ENCODE measurements around the gene TEDC1. TPM values are rescaled to one million over a fixed set of nuclear protein-coding genes. Genes with fewer than 3 reads are reported as not detected.

Gene TEDC1
- total RNA-seq, 1 experiment from 2014 or later = 17.9 TPM

DNA sequence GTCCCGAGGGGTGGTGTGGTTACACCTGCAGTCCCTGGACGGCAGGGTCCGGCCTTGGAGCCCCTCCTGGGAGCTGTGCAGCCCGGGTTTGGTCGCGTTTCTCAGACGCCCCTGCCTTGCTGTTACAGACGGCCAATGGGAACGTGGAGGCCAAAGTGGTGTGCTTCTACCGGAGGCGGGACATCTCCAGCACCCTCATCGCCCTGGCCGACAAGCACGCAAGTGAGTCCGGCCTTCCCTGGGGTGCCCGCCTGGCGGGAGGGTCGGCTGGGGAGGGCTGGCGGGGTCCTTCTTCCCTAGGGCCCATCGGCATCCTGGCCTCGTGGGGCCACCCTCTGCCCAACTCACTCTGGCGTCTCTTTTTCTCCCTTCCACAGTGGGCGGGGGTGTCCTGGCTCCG, 45.8 kb upstream of the TEDC1 start:
- H3K27me3 Mint-ChIP-seq (ENCODE audit: low read depth) = no peaks in the 10 kb centered on the region
- no peaks in the 10 kb centered on the region for H3K4me1 Mint-ChIP-seq
- H3K4me3 Mint-ChIP-seq = no peak overlapping the region
- ATAC-seq = no peak
- no peak for DNase-seq (ENCODE audit: low spot score)
- TF ChIP-seq NFATC4 (CRISPR knock-in tag; IDR thresholded peaks at IDR 0.05) (no peak), ZNF138 (CRISPR knock-in tag; conservative IDR thresholded peaks at IDR 0.05) (no peak), PRRX2 (CRISPR knock-in tag; IDR thresholded peaks at IDR 0.05) (no peak), ZNF416 (CRISPR knock-in tag; IDR thresholded peaks at IDR 0.05) (no peak), ZNF281 (CRISPR knock-in tag; IDR thresholded peaks at IDR 0.05) (no peak), CBFB (CRISPR knock-in tag; IDR thresholded peaks at IDR 0.05; ENCODE audit: low read depth) (no peak), ELF4 (CRISPR knock-in tag; IDR thresholded peaks at IDR 0.05; ENCODE audit: low read depth) (no peak), OVOL2 (CRISPR knock-in tag; IDR thresholded peaks at IDR 0.05; ENCODE audit: borderline replicate concordance) (no peak), MYBL2 (CRISPR knock-in tag; IDR thresholded peaks at IDR 0.05) (no peak), ATF1 (CRISPR knock-in tag; IDR thresholded peaks at IDR 0.05) (no peak), SMAD3 (CRISPR knock-in tag; IDR thresholded peaks at IDR 0.05; ENCODE audit: borderline replicate concordance) (no peak), HMGA2 (CRISPR knock-in tag; IDR thresholded peaks at IDR 0.05) (no peak)
- TF ChIP-seq, protein P1, sequence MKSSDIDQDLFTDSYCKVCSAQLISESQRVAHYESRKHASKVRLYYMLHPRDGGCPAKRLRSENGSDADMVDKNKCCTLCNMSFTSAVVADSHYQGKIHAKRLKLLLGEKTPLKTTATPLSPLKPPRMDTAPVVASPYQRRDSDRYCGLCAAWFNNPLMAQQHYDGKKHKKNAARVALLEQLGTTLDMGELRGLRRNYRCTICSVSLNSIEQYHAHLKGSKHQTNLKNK (CRISPR knock-in tag; IDR thresholded peaks at IDR 0.05) = no peak
- TF ChIP-seq, protein P2, sequence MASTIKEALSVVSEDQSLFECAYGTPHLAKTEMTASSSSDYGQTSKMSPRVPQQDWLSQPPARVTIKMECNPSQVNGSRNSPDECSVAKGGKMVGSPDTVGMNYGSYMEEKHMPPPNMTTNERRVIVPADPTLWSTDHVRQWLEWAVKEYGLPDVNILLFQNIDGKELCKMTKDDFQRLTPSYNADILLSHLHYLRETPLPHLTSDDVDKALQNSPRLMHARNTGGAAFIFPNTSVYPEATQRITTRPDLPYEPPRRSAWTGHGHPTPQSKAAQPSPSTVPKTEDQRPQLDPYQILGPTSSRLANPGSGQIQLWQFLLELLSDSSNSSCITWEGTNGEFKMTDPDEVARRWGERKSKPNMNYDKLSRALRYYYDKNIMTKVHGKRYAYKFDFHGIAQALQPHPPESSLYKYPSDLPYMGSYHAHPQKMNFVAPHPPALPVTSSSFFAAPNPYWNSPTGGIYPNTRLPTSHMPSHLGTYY (CRISPR knock-in tag; IDR thresholded peaks at IDR 0.05) = no peak
- ChIA-PET POLR2A (no interaction called here), CTCF (interaction anchor here (0.7 to 1.7 kb wide), 2 partner anchors 11 to 55 kb away, joined by 3 to 6 read pairs; no protein-coding TSS in a partner anchor)
- no peak overlapping the region for H3K27ac Mint-ChIP-seq
- peaks cover 20% of the 10 kb centered on the region for H3K36me3 Mint-ChIP-seq
- no peaks in the 10 kb centered on the region for H3K9me3 Mint-ChIP-seq

DNA sequence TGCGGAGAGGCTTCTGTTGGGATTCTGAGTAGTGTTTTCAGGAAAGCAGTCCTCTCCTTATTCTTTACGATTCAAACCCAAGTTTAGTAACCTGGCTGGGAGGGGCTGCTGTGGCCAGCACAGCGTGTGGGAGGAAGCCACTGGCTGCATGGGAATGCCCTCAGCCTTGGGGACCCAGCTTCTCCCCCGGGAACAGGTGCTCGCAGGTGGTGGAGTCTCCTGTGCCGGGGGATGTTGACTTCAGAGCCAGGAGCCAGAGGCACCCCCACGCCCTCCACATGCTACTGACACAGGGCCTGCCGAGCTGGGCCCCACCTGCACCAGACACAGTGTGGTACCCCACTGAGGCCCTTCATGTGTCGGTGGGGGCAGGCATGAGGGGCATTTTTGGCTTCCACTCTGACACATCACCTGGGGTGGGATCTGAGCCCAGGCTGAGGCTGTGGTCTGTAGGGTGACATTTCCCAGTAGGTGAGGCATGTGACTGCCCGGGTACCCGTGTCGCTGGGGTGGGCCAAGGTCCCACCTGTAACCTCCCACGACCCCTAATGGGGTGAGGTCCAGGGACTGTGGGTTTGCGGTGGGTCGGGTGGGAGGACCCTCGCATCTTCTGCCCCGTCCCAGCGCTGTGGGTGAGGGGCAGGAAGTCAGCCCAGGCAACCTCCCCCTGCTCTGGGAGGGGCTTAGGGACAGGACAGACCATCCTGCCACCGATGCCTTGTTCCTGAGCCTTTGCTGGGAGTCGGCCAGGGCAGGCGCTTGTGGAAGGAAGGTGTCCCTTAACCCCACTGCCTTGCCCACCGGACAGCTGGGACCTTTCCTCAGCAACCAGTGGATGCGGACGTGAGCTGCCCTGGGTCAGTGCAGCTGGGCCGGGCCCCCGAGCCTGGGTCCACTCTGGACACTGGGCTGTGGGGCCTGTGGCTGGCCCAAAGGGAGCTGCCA, 44.9 kb upstream of the TEDC1 start:
- CTCF ChIA-PET = interaction anchor here (0.7 to 1.7 kb wide), 3 partner anchors 12 to 56 kb away, joined by 3 to 6 read pairs (median 3); no protein-coding TSS in a partner anchor
- peak overlapping the region; percentile 57; the same call in 1 of the 2 replicates for H3K27ac Mint-ChIP-seq
- H3K4me1 Mint-ChIP-seq = no peaks in the 10 kb centered on the region
- no peak for DNase-seq (ENCODE audit: low spot score)
- POLR2A ChIA-PET = no interaction called here
- no peak for ATAC-seq
- no peak overlapping the region for H3K4me3 Mint-ChIP-seq
- H3K9me3 Mint-ChIP-seq = no peaks in the 10 kb centered on the region
- peaks cover 24% of the 10 kb centered on the region for H3K36me3 Mint-ChIP-seq
- H3K27me3 Mint-ChIP-seq (ENCODE audit: low read depth) = no peaks in the 10 kb centered on the region
- TF ChIP-seq, protein P3, sequence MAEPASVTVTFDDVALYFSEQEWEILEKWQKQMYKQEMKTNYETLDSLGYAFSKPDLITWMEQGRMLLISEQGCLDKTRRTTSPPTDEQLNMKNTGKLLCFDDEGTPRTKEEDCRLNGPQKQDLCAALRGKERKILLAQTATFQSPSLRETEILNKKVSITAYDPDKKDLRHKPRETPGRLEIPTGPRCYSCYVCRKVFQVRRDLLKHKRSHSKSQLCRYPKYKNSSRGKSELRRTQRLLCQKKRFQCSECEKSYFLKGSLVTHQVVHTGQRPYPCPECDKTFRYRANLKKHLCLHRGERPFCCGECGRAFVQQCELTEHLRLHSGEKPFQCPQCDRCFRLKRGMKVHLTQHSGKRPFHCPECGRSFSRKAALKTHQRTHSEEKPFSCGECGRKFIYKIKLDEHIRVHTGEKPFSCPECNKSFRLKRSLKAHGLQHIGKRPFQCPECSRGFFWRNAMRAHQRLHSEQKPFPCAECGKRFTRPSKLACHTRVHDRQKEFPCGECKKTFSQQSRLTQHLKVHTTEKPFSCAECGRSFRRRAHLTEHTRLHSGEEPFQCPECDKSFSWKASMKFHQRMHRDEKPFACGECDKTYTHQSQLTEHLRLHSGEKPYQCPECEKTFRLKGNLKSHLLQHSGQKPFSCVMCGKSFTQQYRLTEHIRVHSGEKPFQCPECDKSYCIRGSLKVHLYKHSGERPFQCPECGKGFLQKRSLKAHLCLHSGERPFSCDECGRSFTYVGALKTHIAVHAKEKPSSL (CRISPR knock-in tag; conservative IDR thresholded peaks at IDR 0.05) = no peak
- TF ChIP-seq SMAD3 (CRISPR knock-in tag; IDR thresholded peaks at IDR 0.05; ENCODE audit: borderline replicate concordance) (no peak), KAT7 (CRISPR knock-in tag; IDR thresholded peaks at IDR 0.05; ENCODE audit: borderline replicate concordance) (no peak), ZNF138 (CRISPR knock-in tag; conservative IDR thresholded peaks at IDR 0.05) (no peak), ZBTB21 (CRISPR knock-in tag; IDR thresholded peaks at IDR 0.05; ENCODE audit: borderline replicate concordance) (no peak), SP1 (CRISPR knock-in tag; conservative IDR thresholded peaks at IDR 0.05) (no peak), PRRX2 (CRISPR knock-in tag; IDR thresholded peaks at IDR 0.05) (no peak), NR1H2 (CRISPR knock-in tag; IDR thresholded peaks at IDR 0.05) (no peak), ZNF219 (CRISPR knock-in tag; IDR thresholded peaks at IDR 0.05; ENCODE audit: borderline replicate concordance) (no peak), JAZF1 (CRISPR knock-in tag; IDR thresholded peaks at IDR 0.05) (no peak), SMAD4 (CRISPR knock-in tag; IDR thresholded peaks at IDR 0.05) (no peak), GTF2I (CRISPR knock-in tag; conservative IDR thresholded peaks at IDR 0.05) (no peak)
- TF ChIP-seq, protein P4, sequence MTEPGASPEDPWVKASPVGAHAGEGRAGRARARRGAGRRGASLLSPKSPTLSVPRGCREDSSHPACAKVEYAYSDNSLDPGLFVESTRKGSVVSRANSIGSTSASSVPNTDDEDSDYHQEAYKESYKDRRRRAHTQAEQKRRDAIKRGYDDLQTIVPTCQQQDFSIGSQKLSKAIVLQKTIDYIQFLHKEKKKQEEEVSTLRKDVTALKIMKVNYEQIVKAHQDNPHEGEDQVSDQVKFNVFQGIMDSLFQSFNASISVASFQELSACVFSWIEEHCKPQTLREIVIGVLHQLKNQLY (CRISPR knock-in tag; IDR thresholded peaks at IDR 0.05) = no peak
- TF ChIP-seq, protein P5, sequence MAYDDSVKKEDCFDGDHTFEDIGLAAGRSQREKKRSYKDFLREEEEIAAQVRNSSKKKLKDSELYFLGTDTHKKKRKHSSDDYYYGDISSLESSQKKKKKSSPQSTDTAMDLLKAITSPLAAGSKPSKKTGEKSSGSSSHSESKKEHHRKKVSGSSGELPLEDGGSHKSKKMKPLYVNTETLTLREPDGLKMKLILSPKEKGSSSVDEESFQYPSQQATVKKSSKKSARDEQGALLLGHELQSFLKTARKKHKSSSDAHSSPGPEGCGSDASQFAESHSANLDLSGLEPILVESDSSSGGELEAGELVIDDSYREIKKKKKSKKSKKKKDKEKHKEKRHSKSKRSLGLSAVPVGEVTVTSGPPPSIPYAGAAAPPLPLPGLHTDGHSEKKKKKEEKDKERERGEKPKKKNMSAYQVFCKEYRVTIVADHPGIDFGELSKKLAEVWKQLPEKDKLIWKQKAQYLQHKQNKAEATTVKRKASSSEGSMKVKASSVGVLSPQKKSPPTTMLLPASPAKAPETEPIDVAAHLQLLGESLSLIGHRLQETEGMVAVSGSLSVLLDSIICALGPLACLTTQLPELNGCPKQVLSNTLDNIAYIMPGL (CRISPR knock-in tag; IDR thresholded peaks at IDR 0.05) = no peak
